ENCODE data around the gene LRIT3. TPM values are rescaled to one million over a fixed set of nuclear protein-coding genes. Genes with fewer than 3 reads are reported as not detected.

The LRIT3 gene
- total RNA-seq, 2 experiments from 2014 or later: 0.11 to 0.13 TPM

DNA sequence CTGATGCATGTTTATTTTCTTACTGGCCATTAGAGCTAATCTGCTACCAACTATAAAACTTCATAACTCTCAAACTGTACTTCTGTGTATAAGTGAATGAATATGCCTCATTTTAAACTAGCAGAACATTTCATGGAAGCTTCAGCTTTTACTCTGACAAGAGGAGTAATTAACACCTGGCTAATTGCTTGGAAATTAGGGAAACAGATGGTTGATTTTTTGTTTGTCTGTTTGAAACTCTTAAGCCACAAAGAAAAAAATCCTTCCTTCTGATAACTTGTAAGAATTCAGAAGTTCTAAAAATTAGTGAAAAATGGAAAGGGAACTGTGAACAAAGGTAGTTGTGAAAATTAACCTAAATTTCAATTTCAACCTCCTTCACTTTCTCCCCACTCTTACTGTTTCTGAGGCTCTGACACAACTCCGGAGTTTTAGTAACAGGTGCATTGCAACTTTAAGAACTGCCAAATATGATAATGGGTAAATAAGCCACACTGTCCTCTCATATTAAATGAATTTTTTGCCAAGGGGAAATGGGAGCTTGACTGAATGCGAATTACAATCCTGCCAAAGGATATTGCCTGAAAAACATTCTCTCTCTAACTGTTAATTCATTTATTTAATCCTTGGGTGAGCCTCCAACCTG is 65.8 kb downstream of the LRIT3 start:
- Histone ChIP-seq H2AFZ (ENCODE audit: low read length) (no peak overlapping the region), H3K27ac (ENCODE audit: low read depth, low read length, poor library complexity, severe bottlenecking) (no peak overlapping the region), H3K9me3 (ENCODE audit: low read length) (no peaks in the 10 kb centered on the region), H3K79me2 (ENCODE audit: insufficient read depth, low read depth, low read length) (no peaks in the 10 kb centered on the region), H3K36me3 (ENCODE audit: insufficient read depth, low read length) (no peaks in the 10 kb centered on the region), H3K4me1 (ENCODE audit: insufficient read depth, low read length, poor library complexity, severe bottlenecking) (no peaks in the 10 kb centered on the region), H3K4me2 (ENCODE audit: low read length) (no peak overlapping the region), H3K4me3 (ENCODE audit: low read depth, low read length, poor library complexity, severe bottlenecking) (no peak overlapping the region), H3K9me2 (ENCODE audit: insufficient read depth, low read length) (no peaks in the 10 kb centered on the region), H4K20me1 (ENCODE audit: insufficient read depth, low read length) (no peaks in the 10 kb centered on the region)
- DNase-seq (ENCODE audit: low spot score): no peak
- ChIA-PET CTCF (ENCODE audit: unreplicated experiment) (no interaction called here), POLR2A (no interaction called here)
- intact Hi-C loops (cut with micrococcal nuclease; ENCODE audit: unreplicated experiment): no loop called here
- TF ChIP-seq, protein P1, sequence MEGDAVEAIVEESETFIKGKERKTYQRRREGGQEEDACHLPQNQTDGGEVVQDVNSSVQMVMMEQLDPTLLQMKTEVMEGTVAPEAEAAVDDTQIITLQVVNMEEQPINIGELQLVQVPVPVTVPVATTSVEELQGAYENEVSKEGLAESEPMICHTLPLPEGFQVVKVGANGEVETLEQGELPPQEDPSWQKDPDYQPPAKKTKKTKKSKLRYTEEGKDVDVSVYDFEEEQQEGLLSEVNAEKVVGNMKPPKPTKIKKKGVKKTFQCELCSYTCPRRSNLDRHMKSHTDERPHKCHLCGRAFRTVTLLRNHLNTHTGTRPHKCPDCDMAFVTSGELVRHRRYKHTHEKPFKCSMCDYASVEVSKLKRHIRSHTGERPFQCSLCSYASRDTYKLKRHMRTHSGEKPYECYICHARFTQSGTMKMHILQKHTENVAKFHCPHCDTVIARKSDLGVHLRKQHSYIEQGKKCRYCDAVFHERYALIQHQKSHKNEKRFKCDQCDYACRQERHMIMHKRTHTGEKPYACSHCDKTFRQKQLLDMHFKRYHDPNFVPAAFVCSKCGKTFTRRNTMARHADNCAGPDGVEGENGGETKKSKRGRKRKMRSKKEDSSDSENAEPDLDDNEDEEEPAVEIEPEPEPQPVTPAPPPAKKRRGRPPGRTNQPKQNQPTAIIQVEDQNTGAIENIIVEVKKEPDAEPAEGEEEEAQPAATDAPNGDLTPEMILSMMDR (conservative IDR thresholded peaks at IDR 0.05; ENCODE audit: low read length): no peak
- TF ChIP-seq EZH2phosphoT487 (IDR thresholded peaks at IDR 0.05; ENCODE audit: borderline replicate concordance, low read depth, low read length): no peak
- no TSS peak for BruUV-seq (replicated peaks)

DNA sequence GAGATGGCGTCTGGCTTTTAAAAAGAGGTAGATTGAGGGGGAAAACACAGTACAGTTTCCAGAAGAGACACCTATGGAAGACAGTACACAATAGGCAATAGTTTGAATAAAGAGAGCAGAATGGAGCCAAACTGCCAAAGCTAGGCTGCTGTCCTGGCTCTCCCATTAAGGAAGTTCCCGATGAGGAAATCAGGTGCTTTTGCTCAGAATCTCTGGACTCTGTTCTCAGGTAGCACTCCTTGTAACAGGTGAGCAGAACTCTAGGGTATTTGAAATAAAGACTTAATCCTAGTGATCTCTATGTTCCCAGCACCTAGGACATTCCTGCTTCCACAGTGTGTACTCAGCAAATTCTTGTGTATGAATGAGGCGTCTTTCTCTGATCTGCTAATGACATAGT is 66.4 kb downstream of the LRIT3 start:
- TF ChIP-seq, protein P1 (conservative IDR thresholded peaks at IDR 0.05; ENCODE audit: low read length): no peak
- no peak for TF ChIP-seq EZH2phosphoT487 (IDR thresholded peaks at IDR 0.05; ENCODE audit: borderline replicate concordance, low read depth, low read length)
- Histone ChIP-seq H2AFZ (ENCODE audit: low read length) (no peak overlapping the region), H3K4me1 (ENCODE audit: insufficient read depth, low read length, poor library complexity, severe bottlenecking) (no peaks in the 10 kb centered on the region), H3K36me3 (ENCODE audit: insufficient read depth, low read length) (no peaks in the 10 kb centered on the region), H4K20me1 (ENCODE audit: insufficient read depth, low read length) (no peaks in the 10 kb centered on the region), H3K9me2 (ENCODE audit: insufficient read depth, low read length) (no peaks in the 10 kb centered on the region), H3K79me2 (ENCODE audit: insufficient read depth, low read depth, low read length) (no peaks in the 10 kb centered on the region), H3K4me3 (ENCODE audit: low read depth, low read length, poor library complexity, severe bottlenecking) (no peak overlapping the region), H3K4me2 (ENCODE audit: low read length) (no peak overlapping the region), H3K9me3 (ENCODE audit: low read length) (no peaks in the 10 kb centered on the region), H3K27ac (ENCODE audit: low read depth, low read length, poor library complexity, severe bottlenecking) (no peak overlapping the region)
- ChIA-PET CTCF (ENCODE audit: unreplicated experiment) (no interaction called here), POLR2A (no interaction called here)
- intact Hi-C loops (cut with micrococcal nuclease; ENCODE audit: unreplicated experiment): no loop called here
- no TSS peak for BruUV-seq (replicated peaks)
- no peak for DNase-seq (ENCODE audit: low spot score)

DNA sequence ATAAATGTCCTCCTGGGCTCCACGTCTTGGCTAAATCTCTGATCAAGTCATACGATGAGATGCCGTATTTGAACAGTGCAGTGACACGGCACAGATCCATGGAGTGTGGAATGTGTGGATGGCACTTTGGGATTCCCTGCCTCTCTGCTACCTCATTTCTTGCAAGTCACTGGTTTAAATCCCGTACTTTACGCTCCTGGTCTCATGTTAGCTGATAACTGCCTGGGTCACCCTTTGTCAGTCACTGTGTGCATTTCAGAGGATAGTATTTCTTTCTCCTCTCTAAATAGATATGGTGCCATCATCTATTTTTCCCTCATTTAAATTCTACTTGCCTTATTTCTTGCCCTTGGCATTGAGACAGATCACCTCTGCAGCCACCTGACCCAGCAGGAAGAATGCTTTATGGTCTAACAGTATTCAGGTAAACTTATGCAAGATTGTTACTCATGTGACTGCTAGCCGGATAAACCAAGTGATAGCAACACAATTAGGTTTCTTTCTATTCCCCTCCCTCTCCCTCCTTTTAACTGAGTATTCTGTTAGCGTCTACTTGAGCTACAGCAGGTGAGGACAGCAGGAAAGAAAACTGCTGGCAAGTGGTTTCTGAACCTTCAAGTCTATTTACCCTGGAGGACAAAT is 67.6 kb downstream of the LRIT3 start:
- Histone ChIP-seq H3K4me2 (ENCODE audit: low read length) (no peak overlapping the region), H3K27ac (ENCODE audit: low read depth, low read length, poor library complexity, severe bottlenecking) (no peak overlapping the region), H2AFZ (ENCODE audit: low read length) (no peak overlapping the region), H3K4me3 (ENCODE audit: low read depth, low read length, poor library complexity, severe bottlenecking) (no peak overlapping the region), H3K4me1 (ENCODE audit: insufficient read depth, low read length, poor library complexity, severe bottlenecking) (no peaks in the 10 kb centered on the region), H3K9me3 (ENCODE audit: low read length) (no peaks in the 10 kb centered on the region), H3K36me3 (ENCODE audit: insufficient read depth, low read length) (no peaks in the 10 kb centered on the region), H4K20me1 (ENCODE audit: insufficient read depth, low read length) (no peaks in the 10 kb centered on the region), H3K79me2 (ENCODE audit: insufficient read depth, low read depth, low read length) (no peaks in the 10 kb centered on the region), H3K9me2 (ENCODE audit: insufficient read depth, low read length) (no peaks in the 10 kb centered on the region)
- ChIA-PET CTCF (ENCODE audit: unreplicated experiment) (no interaction called here), POLR2A (no interaction called here)
- no peak for TF ChIP-seq EZH2phosphoT487 (IDR thresholded peaks at IDR 0.05; ENCODE audit: borderline replicate concordance, low read depth, low read length)
- TF ChIP-seq, protein P1 (conservative IDR thresholded peaks at IDR 0.05; ENCODE audit: low read length): no peak
- BruUV-seq (replicated peaks): no TSS peak
- DNase-seq (ENCODE audit: low spot score): no peak
- intact Hi-C loops (cut with micrococcal nuclease; ENCODE audit: unreplicated experiment): no loop called here

Measured in OCI-LY7 (cell line).